Subcutaneous abdominal adipose tissue (tissue), 5 donors: ENCODE results near the gene C1QL1.
A peak's percentile ranks its signal among the peaks of the same experiment; 100 is the strongest.

Source experiments
- H3K27ac ChIP-seq: one replicate; pipeline ENCODE4 v1.7.0; 2013; ENCODE audit warnings: low read depth, mild to moderate bottlenecking, inconsistent platforms, low read length, moderate library complexity
- H3K27me3 ChIP-seq, 5 donors: one replicate each; pipeline ENCODE4 v1.7.0; 2013; ENCODE audit warnings: low read length in 5 of 5, inconsistent platforms in 1 of 5; ENCODE audit not compliant: control insufficient read depth in 5 of 5, insufficient read depth in 4 of 5
- H3K36me3 ChIP-seq, 5 donors: one replicate each; pipeline ENCODE4 v1.7.0; 2013; ENCODE audit warnings: low read length in 5 of 5; ENCODE audit not compliant: control insufficient read depth in 5 of 5, insufficient read depth in 5 of 5
- H3K4me1 ChIP-seq, 5 donors: one replicate each; pipeline ENCODE4 v1.7.0; 2013; ENCODE audit warnings: low read length in 5 of 5, mild to moderate bottlenecking in 3 of 5, moderate library complexity in 1 of 5; ENCODE audit not compliant: control insufficient read depth in 5 of 5, insufficient read depth in 5 of 5
- H3K4me3 ChIP-seq, 5 donors: one replicate each; pipeline ENCODE4 v1.7.0; 2013; ENCODE audit warnings: low read length in 5 of 5, low read depth in 1 of 5
- H3K9ac ChIP-seq, 5 donors: one replicate each; pipeline ENCODE4 v1.7.0; 2013; ENCODE audit warnings: low read length in 5 of 5, mild to moderate bottlenecking in 4 of 5, moderate library complexity in 3 of 5
- H3K9me3 ChIP-seq, 5 donors: one replicate each; pipeline ENCODE4 v1.7.0; 2013; ENCODE audit warnings: low read length in 5 of 5; ENCODE audit not compliant: control insufficient read depth in 5 of 5
- donor health status: healthy.
- donor health status: healthy.
- donor health status: healthy.
- donor health status: healthy.
- donor health status: healthy.

C1QL1 gene

DNA sequence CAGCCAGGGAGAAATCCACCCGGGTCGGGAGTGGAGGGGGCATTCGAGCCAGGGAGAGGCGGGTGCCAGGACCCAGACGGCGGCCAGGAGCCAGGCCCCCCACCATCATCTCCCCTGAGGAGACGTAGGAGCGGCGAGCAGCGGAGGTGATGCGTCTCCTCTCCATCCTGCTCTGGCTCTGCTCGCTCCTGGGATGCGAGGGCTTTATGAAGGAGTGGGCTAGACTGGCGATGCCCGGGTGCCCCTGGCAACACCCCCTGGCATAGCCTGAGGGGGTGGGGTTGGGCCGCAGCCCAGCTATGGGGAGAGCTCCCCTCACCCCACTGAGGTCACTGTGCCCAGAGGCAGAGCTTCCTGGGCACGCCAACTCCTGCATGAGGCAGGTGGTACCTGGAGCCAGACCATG is 52.8 kb downstream of the C1QL1 start, which contains the start of gene GFAP:
GFAP (minus strand) TSS at position 180 of the 406 bp plus-strand sequence; CDS start at position 166, 14 bp downstream.
- no peak within 1 kb of the TSS for H3K4me3 ChIP-seq
- peaks cover 0 to 17% (median 7%) of the 10 kb centered on the region in 5 donors for H3K27me3 ChIP-seq
- H3K4me1 ChIP-seq = peaks cover 2 to 49% (median 38%) of the 10 kb centered on the region in 5 donors
- H3K27ac ChIP-seq = peak within 1 kb of the TSS; percentile 44
- H3K36me3 ChIP-seq = no peaks in the 10 kb centered on the region
- H3K9ac ChIP-seq = peak within 1 kb of the TSS in 3 of 5 donors; percentile 15 to 65 (median 34)
- H3K9me3 ChIP-seq = no peaks in the 10 kb centered on the region

DNA sequence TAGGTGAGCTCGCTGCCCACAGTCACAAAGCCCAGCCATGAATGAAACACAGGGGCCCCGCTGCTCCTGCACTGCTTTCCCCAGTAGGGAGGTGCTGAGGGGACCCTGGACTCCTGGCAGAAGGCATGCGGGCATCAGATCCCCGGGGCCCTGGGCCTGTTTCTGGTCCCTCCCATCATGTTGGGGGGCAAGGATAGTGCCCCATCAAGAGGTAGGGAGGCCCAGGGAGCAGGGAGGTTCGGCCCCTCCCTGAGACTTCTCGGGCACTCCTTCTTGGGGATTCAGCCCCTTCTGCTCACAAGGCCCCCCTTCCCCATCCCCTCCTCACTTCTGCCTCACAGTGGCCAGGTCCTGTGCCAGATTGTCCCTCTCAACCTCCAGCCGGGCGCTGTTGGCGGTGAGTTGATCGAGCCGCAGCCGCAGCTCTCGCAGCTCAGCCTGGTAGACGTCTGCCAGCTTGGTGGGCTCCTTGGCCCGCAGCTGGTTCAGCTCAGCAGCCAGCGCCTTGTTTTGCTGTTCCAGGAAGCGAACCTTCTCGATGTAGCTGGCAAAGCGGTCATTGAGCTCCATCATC is 53.3 kb downstream of the C1QL1 start:
- Histone ChIP-seq H3K9me3 (no peaks in the 10 kb centered on the region), H3K9ac (no peak overlapping the region), H3K36me3 (no peaks in the 10 kb centered on the region), H3K4me1 (peaks cover 2 to 53% (median 38%) of the 10 kb centered on the region in 5 donors), H3K4me3 (no peak overlapping the region), H3K27ac (no peak overlapping the region), H3K27me3 (peaks cover 0 to 17% (median 7%) of the 10 kb centered on the region in 5 donors)

DNA sequence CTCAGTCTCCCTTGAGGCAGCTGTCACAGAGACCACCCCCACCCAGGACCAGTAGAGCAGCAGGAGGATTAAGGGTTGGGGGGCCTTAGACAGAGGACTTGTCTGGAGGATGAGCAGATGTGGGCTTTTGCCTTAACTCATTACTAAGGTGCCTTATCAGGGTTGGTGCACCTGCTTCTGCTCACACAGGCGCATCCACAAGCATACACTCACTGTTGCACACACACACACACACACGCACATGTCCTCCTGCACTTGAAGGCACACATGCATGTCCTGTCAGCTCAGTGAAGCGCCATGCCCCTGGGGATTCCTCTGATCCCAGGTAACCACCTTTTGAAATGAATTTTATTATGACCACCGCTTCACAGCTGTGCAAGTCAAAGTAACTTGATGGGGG is 54.0 kb downstream of the C1QL1 start:
- Histone ChIP-seq H3K27ac (no peak overlapping the region), H3K9ac (no peak overlapping the region), H3K4me1 (peaks cover 2 to 51% (median 37%) of the 10 kb centered on the region in 5 donors), H3K4me3 (no peak overlapping the region), H3K36me3 (no peaks in the 10 kb centered on the region), H3K27me3 (peaks cover 0 to 17% (median 7%) of the 10 kb centered on the region in 5 donors), H3K9me3 (no peaks in the 10 kb centered on the region)

DNA sequence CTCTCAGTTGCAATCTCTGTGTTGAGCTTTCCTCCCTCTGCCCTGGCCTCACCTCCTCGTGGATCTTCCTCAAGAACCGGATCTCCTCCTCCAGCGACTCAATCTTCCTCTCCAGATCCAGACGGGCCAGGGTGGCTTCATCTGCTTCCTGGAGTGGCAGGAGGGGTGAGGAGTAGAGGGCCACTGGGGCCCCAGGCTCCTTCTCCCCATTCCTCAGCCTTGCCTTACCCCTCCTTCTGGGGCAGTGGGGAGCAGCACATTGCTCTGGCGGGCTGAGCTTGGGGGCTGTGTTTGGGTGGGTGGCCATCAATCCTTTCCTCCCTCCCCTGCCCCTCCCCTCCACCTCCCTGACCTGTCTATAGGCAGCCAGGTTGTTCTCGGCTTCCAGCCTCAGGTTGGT is 54.4 kb downstream of the C1QL1 start:
- peaks cover 2 to 51% (median 37%) of the 10 kb centered on the region in 5 donors for H3K4me1 ChIP-seq
- peaks cover 0 to 17% (median 7%) of the 10 kb centered on the region in 5 donors for H3K27me3 ChIP-seq
- H3K27ac ChIP-seq = no peak overlapping the region
- H3K9ac ChIP-seq = no peak overlapping the region
- no peaks in the 10 kb centered on the region for H3K36me3 ChIP-seq
- no peak overlapping the region for H3K4me3 ChIP-seq
- H3K9me3 ChIP-seq = no peaks in the 10 kb centered on the region

DNA sequence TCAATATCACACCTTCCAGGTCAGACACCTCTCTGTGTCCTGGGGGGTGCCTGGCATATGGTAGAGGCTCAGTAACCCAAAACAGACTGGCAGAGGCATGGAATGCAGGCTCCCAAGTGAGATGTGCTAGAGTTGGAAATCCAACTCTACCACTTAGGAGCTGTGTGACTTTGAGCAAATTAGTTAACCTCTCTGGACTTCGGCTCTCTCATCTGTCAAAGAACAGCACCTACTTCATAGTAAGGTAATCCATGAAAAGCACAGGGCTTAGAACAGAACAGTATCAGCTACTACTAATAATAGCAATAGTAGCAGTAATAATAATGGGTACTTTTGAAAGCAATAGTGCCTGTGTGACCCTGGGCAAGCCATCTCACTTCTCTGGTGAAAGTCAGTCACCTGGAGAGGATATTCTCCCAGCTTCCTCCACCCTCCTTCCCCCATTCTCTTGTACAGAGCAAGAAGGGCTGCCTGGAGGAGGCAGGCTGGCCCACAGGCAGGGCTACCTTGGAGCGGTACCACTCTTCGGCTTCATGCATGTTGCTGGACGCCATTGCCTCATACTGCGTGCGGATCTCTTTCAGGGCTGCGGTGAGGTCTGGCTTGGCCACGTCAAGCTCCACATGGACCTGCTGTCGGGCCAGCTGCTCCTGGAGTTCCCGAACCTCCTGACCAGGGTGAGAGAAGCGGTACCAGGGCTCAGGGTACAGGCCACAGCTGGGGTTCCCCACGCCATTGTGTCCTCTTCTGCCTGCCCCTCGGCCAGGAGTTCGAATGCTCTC is 55.1 kb downstream of the C1QL1 start:
- no peaks in the 10 kb centered on the region for H3K36me3 ChIP-seq
- H3K4me1 ChIP-seq = peaks cover 2 to 51% (median 37%) of the 10 kb centered on the region in 5 donors
- H3K4me3 ChIP-seq = no peak overlapping the region
- no peak overlapping the region for H3K27ac ChIP-seq
- no peaks in the 10 kb centered on the region for H3K9me3 ChIP-seq
- no peak overlapping the region for H3K9ac ChIP-seq
- H3K27me3 ChIP-seq = peaks cover 0 to 17% (median 7%) of the 10 kb centered on the region in 5 donors

DNA sequence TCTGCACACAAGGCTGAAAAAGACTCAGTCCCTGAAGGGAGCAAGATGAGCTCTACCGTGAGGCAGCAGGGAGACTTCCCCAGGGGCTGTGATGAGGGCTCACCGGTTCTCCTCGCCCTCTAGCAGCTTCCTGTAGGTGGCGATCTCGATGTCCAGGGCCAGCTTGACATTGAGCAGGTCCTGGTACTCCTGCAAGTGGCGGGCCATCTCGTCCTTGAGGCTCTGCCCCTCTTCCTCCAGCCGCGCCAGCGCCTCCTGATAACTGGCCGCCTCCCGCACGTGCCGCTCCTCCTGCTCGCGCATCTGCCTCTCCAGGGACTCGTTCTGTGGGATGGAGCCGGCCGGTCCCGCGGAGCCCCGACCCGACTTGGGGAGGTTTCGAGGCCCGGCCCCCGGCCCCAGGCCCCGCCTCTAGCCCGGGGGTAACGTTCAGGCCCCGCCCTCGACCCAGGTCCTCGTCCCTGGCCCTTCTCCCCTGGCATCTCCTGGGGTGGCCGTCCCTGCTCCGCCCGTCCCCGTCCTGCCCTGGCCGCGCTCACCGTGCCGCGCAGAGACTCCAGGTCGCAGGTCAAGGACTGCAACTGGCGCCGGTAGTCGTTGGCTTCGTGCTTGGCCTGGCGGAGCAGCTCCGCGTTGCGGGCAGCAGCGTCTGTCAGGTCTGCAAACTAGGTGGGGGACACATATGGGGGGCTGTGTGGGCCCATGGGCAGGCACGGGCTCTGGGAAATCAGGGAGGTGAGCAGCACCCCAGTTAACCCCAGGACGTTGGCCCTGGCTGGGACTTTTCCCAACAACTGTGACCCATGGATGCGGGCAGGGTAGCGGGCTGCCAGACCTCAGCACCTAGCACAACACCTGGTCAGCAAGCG is 56.7 kb downstream of the C1QL1 start:
- H3K4me3 ChIP-seq = peak overlapping the region in 3 of 5 donors; percentile 28 to 43 (median 38)
- peaks cover 2 to 39% (median 28%) of the 10 kb centered on the region in 5 donors for H3K4me1 ChIP-seq
- no peaks in the 10 kb centered on the region for H3K9me3 ChIP-seq
- H3K27me3 ChIP-seq = peaks cover 0 to 17% (median 7%) of the 10 kb centered on the region in 5 donors
- peak overlapping the region in 2 of 5 donors; percentile 0 for H3K9ac ChIP-seq
- no peak overlapping the region for H3K27ac ChIP-seq
- no peaks in the 10 kb centered on the region for H3K36me3 ChIP-seq

DNA sequence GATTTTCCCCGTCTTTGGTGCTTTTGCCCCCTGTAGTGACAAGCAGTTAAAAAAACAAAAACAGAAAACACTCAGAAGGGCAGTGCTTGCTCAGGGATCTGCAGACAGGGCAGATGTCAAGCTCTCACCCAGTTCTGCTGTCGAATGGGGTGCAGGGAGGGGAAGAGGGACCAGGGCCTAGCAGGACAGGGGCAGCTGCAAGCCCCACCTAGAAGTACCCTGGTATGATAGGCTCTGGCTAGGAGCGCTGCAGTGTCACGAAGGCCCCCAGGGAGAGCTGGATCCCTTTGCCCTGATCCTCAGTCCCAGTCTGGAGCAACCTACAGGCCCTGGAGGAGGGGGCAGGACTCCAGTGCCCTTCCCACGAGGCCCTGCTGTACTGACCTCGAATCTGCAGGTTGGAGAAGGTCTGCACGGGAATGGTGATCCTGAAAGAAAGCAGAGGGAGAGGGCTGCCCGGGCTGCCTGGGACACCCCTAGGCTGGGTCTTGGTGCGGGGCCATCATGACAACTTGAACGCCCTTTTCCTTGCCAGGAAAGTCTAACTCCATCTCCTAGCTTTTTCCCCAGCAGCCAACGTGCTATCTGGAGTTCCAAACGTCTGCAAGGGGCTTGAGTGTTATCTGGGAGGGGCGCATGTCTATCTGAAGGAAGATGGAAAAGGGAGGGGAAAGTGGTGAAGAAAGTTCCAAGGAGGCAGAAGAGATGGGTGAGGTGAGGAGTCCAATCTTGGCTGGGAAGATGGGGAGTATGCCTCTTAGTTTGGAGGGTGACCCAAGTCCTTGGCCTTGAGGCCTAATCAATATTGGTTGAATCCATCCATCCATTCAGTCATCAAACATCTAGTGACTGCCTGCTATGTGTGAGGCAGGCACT is 57.6 kb downstream of the C1QL1 start:
- Histone ChIP-seq H3K27ac (no peak overlapping the region), H3K4me3 (peak overlapping the region in 2 of 5 donors; percentile 5 to 43), H3K9me3 (no peaks in the 10 kb centered on the region), H3K4me1 (peaks cover 2 to 30% (median 19%) of the 10 kb centered on the region in 5 donors), H3K27me3 (peaks cover 0 to 17% (median 7%) of the 10 kb centered on the region in 5 donors), H3K36me3 (no peaks in the 10 kb centered on the region), H3K9ac (no peak overlapping the region)
